Measurements from ENCODE around the gene DACT3.
"Not testable (repeated sequence)": the region's sequence is repeated elsewhere in the genome, so short reads cannot be mapped to it uniquely, and the experiment has no call there.

DACT3 gene

GRCh38 chr19:46634045-46634655 lies 26.8 kb downstream of the DACT3 start:
- peak; percentile 97 for DNase-seq (ENCODE audit: low spot score)

GRCh38 chr19:46633130-46633529 lies 27.9 kb downstream of the DACT3 start:
- DNase-seq (ENCODE audit: low spot score): no peak

- DNase-seq (ENCODE audit: low spot score): no peak
Observed at GRCh38 chr19:46631481-46631880, 29.5 kb downstream of the DACT3 start.

GRCh38 chr19:46630586-46631205 lies 30.3 kb downstream of the DACT3 start:
- DNase-seq (ENCODE audit: low spot score): no peak

GRCh38 chr19:46629546-46630025 lies 31.4 kb downstream of the DACT3 start:
- no peak for DNase-seq (ENCODE audit: low spot score)

GRCh38 chr19:46628970-46629369 lies 32.0 kb downstream of the DACT3 start:
- not testable (repeated sequence) for DNase-seq (ENCODE audit: low spot score)

DNA sequence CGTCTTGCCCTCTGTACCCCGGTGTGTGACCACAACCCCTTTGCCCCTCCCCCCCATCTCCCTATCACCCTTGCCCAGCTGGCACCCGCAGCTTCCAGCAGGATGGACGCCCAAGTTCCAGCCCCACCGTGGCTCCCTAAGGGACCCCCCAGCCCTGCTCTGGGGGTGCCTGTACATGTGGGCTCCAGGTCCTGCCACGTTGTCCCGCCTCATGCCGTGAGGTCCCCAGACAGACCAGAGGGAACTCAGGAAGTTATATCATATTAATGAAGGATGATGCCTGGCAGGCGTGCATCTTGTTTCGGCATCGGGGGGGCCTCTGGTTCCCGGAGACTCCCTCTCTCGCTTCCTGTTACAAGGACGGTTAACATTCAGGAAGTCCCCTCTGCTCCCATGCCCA lies 34.5 kb downstream of the DACT3 start:
- DNase-seq (ENCODE audit: low spot score): no peak

GRCh38 chr19:46625731-46626130 lies 35.3 kb downstream of the DACT3 start:
- no peak for DNase-seq (ENCODE audit: low spot score)

- peak; percentile 44 for DNase-seq (ENCODE audit: low spot score)
Observed at GRCh38 chr19:46624958-46625661, 35.9 kb downstream of the DACT3 start, which contains the start of gene PTGIR. Gene PTGIR (minus strand): TSS chr19:46625089. CDS start chr19:46624225, 864 bp downstream.

DNA sequence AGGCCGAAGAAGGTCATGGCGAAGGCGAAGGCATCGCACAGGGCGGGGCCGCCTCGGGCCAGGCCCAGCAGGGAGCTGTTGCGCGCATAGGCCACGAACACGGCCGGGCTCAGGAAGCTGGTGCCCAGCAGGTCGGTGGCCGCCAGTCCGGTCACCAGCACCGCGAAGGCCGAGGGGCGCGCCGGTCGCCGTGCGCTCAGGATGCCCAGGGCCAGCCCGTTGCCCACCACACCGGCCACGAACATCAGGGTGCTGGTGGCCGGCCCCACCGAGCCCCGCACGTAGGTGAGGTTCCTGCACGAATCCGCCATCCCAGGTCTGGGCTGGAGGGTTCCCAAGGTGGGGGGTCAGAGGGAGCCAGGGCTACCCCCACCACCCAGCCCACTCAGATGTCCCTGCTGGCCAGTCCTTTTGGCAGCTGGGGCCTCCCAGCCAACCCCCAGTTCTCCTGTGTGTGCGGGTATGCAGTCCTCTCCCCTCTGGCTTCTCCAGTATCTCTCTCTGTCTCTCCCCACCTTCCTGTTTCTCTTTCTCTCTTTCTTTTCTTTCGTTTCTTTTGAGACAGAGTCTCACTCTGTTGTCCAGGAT lies 37.0 kb downstream of the DACT3 start:
- no peak for DNase-seq (ENCODE audit: low spot score)

DNA sequence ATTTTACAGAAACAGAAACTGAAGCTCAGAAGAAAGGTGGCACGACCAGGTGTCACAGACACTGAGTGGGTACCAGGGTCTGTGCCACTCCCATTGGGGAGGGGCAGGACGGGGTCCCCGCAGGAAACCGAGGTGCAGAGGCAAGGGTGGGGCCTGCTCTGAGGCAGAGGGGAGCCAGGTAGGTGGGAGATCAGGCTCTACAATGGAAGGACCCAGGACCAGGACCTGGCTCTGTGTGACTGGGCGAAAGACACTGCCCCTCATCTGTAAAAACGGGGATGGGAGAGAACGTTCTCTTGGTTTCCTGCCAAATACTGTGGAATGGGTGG lies 38.9 kb downstream of the DACT3 start:
- DNase-seq (ENCODE audit: low spot score): no peak

GRCh38 chr19:46621191-46622117 lies 39.5 kb downstream of the DACT3 start:
- no peak for DNase-seq (ENCODE audit: low spot score)

GRCh38 chr19:46620716-46621115 lies 40.3 kb downstream of the DACT3 start:
- no peak for DNase-seq (ENCODE audit: low spot score)

GRCh38 chr19:46620267-46620666 lies 40.7 kb downstream of the DACT3 start:
- DNase-seq (ENCODE audit: low spot score): no peak

- no peak for DNase-seq (ENCODE audit: low spot score)
Observed at GRCh38 chr19:46618670-46619231, 42.2 kb downstream of the DACT3 start.

GRCh38 chr19:46617601-46618000 lies 43.4 kb downstream of the DACT3 start:
- no peak for DNase-seq (ENCODE audit: low spot score)

- DNase-seq (ENCODE audit: low spot score): peak; percentile 86
Observed at GRCh38 chr19:46616631-46617322, 44.2 kb downstream of the DACT3 start.

DNA sequence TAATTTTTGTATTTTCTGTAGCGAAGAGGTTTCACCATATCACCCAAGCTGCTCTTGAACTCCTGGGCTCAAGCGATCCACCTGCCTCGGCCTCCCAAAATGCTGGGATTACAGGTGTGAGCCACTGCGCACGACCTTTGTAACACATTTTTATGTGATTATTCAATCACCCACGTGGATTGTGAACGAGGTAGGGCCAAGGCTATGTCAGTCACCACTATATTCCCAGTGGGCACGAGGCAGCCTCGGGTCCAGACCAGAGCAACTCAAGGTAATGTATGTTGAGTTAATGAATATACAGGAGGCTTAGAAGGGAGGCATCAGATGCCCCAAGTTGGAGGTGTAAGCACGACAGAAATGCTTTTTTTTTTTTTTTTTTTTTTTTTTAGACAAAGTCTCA lies 45.0 kb downstream of the DACT3 start:
- no peak for DNase-seq (ENCODE audit: low spot score)

GRCh38 chr19:46614114-46614722 lies 46.8 kb downstream of the DACT3 start:
- DNase-seq (ENCODE audit: low spot score): peak; percentile 92

DNA sequence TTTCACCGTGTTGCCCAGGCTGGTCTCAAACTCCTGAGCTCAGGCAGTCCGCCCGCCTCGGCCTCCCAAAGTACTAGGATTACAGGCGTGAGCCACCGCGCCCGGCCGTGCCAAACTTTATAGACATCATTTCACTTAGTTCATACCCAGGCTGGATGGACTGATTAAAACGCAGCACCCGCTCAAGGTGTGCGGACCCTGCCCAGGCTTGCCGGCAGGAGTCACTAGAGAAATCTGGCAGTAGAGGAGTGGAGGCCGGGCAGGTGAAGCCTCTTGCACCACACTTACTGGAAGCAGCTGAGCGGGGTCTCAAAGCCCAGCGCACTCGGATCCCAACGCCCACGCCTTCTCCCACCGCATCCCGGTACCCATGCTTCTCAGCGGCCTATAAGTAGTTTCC lies 47.5 kb downstream of the DACT3 start:
- DNase-seq (ENCODE audit: low spot score): peak; percentile 10
